GM23338 (cell line): ENCODE data around the gene TAS2R43. TPM values are rescaled to one million over a fixed set of nuclear protein-coding genes. Genes with fewer than 3 reads are reported as not detected.

Experiments
- ATAC-seq: fragments of 200-7000 bp; cut with Tn5 transposase; 3 replicates; pipeline ENCODE4 v1.9.1; 2020
- DNase-seq: peaks from one replicate; pipeline ENCODE4 v3.0.0-alpha.2; 2015; ENCODE audit warnings: low spot score
- H2AFZ ChIP-seq: fragments of 200-600 bp; sonication (generic); 2 replicates; pipeline ENCODE4 v1.8.0; 2016; ENCODE audit warnings: antibody characterized with exemption, mild to moderate bottlenecking, moderate library complexity
- H3F3A ChIP-seq: fragments of 200-600 bp; sonication (generic); replicated peaks from 2 replicates; pipeline ENCODE4 v1.8.0; 2017; ENCODE audit warnings: antibody characterized with exemption, mixed run types, low read depth
- H3K27ac ChIP-seq: fragments of 200-600 bp; sonication (generic); 2 replicates; pipeline ENCODE4 v1.6.1; 2016; ENCODE audit warnings: low read depth
- H3K27me3 ChIP-seq: fragments of 200-600 bp; sonication (generic); 2 replicates; pipeline ENCODE4 v1.8.0; 2016; ENCODE audit warnings: mild to moderate bottlenecking, mixed run types, moderate library complexity; ENCODE audit not compliant: insufficient read depth
- H3K36me3 ChIP-seq: fragments of 200-600 bp; sonication (generic); 2 replicates; pipeline ENCODE4 v1.8.0; 2016; ENCODE audit warnings: mild to moderate bottlenecking; ENCODE audit not compliant: insufficient read depth
- H3K4me1 ChIP-seq: fragments of 200-600 bp; sonication (generic); 2 replicates; pipeline ENCODE4 v1.8.0; 2016; ENCODE audit warnings: mild to moderate bottlenecking, moderate library complexity; ENCODE audit not compliant: insufficient read depth
- H3K4me2 ChIP-seq: fragments of 200-600 bp; sonication (generic); 2 replicates; pipeline ENCODE4 v1.7.1; 2017; ENCODE audit warnings: mixed run types
- H3K4me3 ChIP-seq: fragments of 200-600 bp; sonication (generic); 2 replicates; pipeline ENCODE4 v1.6.1; 2016; ENCODE audit warnings: mixed run types
- H3K79me2 ChIP-seq: fragments of 200-600 bp; sonication (generic); replicated peaks from 2 replicates; pipeline ENCODE4 v1.8.0; 2017; ENCODE audit warnings: mild to moderate bottlenecking; ENCODE audit not compliant: insufficient read depth
- H3K9me2 ChIP-seq: fragments of 200-600 bp; sonication (generic); 2 replicates; pipeline ENCODE4 v1.8.0; 2017; ENCODE audit not compliant: insufficient read depth
- H4K20me1 ChIP-seq: fragments of 200-600 bp; sonication (generic); replicated peaks from 2 replicates; pipeline ENCODE4 v1.8.0; 2017; ENCODE audit warnings: mild to moderate bottlenecking; ENCODE audit not compliant: insufficient read depth
- H3K27ac Mint-ChIP-seq: 2 replicates; pipeline ENCODE4 v1.8.0; 2020; ENCODE audit warnings: inconsistent platforms, mild to moderate bottlenecking, moderate library complexity, mixed read lengths
- H3K27me3 Mint-ChIP-seq: 3 replicates; pipeline ENCODE4 v1.8.0; 2022; ENCODE audit warnings: low read depth, mild to moderate bottlenecking, moderate library complexity, mixed read lengths, inconsistent platforms; ENCODE audit not compliant: insufficient read depth, poor library complexity
- H3K36me3 Mint-ChIP-seq: 3 replicates; pipeline ENCODE4 v1.8.0; 2021; ENCODE audit warnings: low read depth, mild to moderate bottlenecking, inconsistent platforms, moderate library complexity, mixed read lengths
- H3K4me1 Mint-ChIP-seq: 3 replicates; pipeline ENCODE4 v1.8.0; 2020; ENCODE audit warnings: mild to moderate bottlenecking, inconsistent platforms, mixed read lengths
- H3K4me3 Mint-ChIP-seq: 3 replicates; pipeline ENCODE4 v1.8.0; 2021; ENCODE audit warnings: moderate library complexity, mild to moderate bottlenecking, inconsistent platforms, mixed read lengths
- H3K9me3 Mint-ChIP-seq: 3 replicates; pipeline ENCODE4 v1.8.0; 2020; ENCODE audit warnings: moderate library complexity, mild to moderate bottlenecking, inconsistent platforms, mixed read lengths
- CTCF ChIP-seq, 2 experiments: fragments of 200-600 bp in 1 of 2; sonication (generic) in 1 of 2; conservative IDR thresholded peaks; 2 replicates each; pipeline versions ENCODE4 v1.5.1 to v1.6.1; 2016 to 2017; ENCODE audit warnings: antibody characterized with exemption in 2 of 2, low read depth in 2 of 2, mild to moderate bottlenecking in 2 of 2, moderate library complexity in 1 of 2
- EZH2phosphoT487 ChIP-seq: fragments of 200-600 bp; sonication (generic); IDR thresholded peaks from one replicate; pipeline ENCODE4 v1.8.1; 2018; ENCODE audit warnings: antibody characterized with exemption; ENCODE audit not compliant: unreplicated experiment
- NANOG ChIP-seq: IDR thresholded peaks from 2 replicates; pipeline ENCODE4 v1.6.1; 2016; ENCODE audit warnings: antibody characterized with exemption, borderline replicate concordance
- REST ChIP-seq: IDR thresholded peaks from one replicate; pipeline ENCODE4 v1.6.1; 2018; ENCODE audit warnings: antibody characterized with exemption; ENCODE audit not compliant: unreplicated experiment
- ZNF114 ChIP-seq: fragments of 250-450 bp; sonication (Bioruptor Pico); IDR thresholded peaks from 2 replicates; pipeline ENCODE4 v1.5.0; 2020; ENCODE audit warnings: mild to moderate bottlenecking, moderate library complexity
- ZNF331 ChIP-seq: fragments of 250-450 bp; sonication (Bioruptor Pico); IDR thresholded peaks from 2 replicates; pipeline ENCODE4 v1.5.0; 2020; ENCODE audit warnings: low read depth, mild to moderate bottlenecking, moderate library complexity
- ZNF462 ChIP-seq: fragments of 250-450 bp; sonication (Bioruptor Pico); IDR thresholded peaks from 2 replicates; pipeline ENCODE4 v1.5.0; 2020; ENCODE audit warnings: mild to moderate bottlenecking, moderate library complexity
- polyA plus RNA-seq: library from polyadenylated mRNA; unstranded; fragments of >200 nt; fragmentation: Nextera tagmentation; extraction: Ambion mirVana; gene quantifications from 2 replicates; pipeline ENCODE4 v1.2.1, GENCODE V29; 2016
- total RNA-seq: library from RNA; depleted of rRNA; stranded (reverse); fragments of >200 nt; shearing (Covaris generic); gene quantifications from 2 replicates; pipeline ENCODE4 v1.2.3, GENCODE V29; 2014

Gene TAS2R43
- total and polyA plus RNA-seq, 2 experiments from 2014 or later, result 2.7 TPM; not detected in 1

GRCh38 chr12:11089246-11089645 lies 2.9 kb downstream of the TAS2R43 start (continued):
- TF ChIP-seq ZNF462, result no peak

- Histone ChIP-seq H3K36me3 (no peaks in the 10 kb centered on the region), H3K79me2 (no peaks in the 10 kb centered on the region), H3K4me3 (no peak overlapping the region), H3K4me1 (no peaks in the 10 kb centered on the region), H3K4me2 (no peak overlapping the region), H3K27ac (no peak overlapping the region), H3K9me2 (no peaks in the 10 kb centered on the region), H4K20me1 (no peaks in the 10 kb centered on the region), H3F3A (no peaks in the 10 kb centered on the region), H2AFZ (no peak overlapping the region), H3K27me3 (no peaks in the 10 kb centered on the region)
- Mint-ChIP-seq H3K9me3 (peaks cover 21% of the 10 kb centered on the region), H3K36me3 (peaks cover 28% of the 10 kb centered on the region), H3K27me3 (no peaks in the 10 kb centered on the region), H3K27ac (no peak overlapping the region), H3K4me1 (no peaks in the 10 kb centered on the region), H3K4me3 (no peak overlapping the region)
- DNase-seq (no peak), ATAC-seq (no peak)
- TF ChIP-seq ZNF114 (no peak), EZH2phosphoT487 (no peak), CTCF (conservative IDR thresholded peaks at IDR 0.05; ENCODE audit: low read depth in 2 of 2) (no peak), REST (no peak), ZNF331 (CRISPR knock-in tag) (no peak), NANOG (no peak)
Measured at GRCh38 chr12:11085419-11085818, 6.7 kb downstream of the TAS2R43 start.
